Stimulated activated naive CD4-positive, alpha-beta T cell treated with Interleukin-2 at 50 U/mL for 16 hours (primary cell): ENCODE data around the gene MAGEA4.

Experiments
- DNase-seq: peaks from one replicate; lab custom pipeline; 2025; lab: John Stamatoyannopoulos, UW

The MAGEA4 gene

GRCh38 chrX:151923648-151924047, 11.0 kb downstream of the MAGEA4 start:
- no peak for DNase-seq

GRCh38 chrX:151929126-151929525, 16.4 kb downstream of the MAGEA4 start:
- no peak for DNase-seq

DNA sequence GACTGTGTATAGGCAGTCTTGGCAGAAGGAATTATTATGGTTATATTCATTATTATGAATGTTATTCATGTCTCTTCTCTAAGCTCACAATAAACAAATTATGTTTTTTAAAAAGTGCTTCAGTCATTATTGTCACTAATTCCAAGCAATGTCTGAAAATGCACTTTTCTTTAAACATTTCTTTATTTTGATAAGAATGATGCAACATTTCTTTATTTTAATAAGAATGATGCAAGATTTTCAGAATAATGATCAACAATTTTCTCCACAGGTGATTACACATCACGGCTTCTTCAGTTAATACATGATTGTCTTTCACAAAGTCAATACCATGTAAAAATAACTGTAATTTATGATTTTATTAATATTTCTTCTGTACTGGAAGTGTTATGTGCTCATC, 22.7 kb downstream of the MAGEA4 start:
- DNase-seq = no peak

DNA sequence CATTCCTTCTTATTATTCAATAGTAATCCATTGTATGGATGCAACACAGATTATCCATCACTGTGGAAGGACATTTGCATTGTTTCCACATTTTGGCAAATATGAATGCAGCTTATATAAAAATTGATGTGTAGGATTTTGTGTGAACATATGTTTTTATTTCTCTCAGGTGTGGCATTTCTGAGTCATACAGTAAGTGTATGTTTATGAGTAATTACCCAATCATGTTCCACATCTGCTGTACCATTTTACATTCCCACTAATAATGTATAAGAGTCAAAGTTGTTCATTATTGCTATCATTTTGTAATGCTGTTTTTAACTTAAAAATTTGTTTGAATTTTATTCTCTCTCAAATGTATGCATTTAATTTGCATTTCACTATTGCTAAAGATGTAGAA, 25.5 kb downstream of the MAGEA4 start:
- DNase-seq = no peak

GRCh38 chrX:151954730-151955129, 42.0 kb downstream of the MAGEA4 start:
- DNase-seq = no peak

DNA sequence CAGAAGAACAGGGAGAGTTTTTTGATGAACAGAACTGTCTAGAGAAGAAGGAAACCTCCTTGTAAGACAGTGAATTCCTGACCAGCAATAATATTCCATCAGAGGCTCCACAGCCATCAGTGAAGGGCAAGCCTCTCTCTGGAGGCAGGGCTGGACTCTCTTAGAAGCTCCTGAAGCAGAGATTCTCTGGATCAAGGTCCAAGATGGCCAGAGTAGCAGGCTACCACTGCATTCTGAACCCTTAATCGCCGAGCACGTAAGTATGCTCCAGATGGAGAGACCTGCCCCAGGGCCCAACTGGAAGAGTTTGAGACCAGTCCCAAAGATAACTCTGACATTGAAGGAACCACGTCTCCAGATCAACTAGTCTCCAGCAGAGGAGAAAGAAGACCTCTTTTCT, 45.4 kb downstream of the MAGEA4 start:
- DNase-seq = no peak

DNA sequence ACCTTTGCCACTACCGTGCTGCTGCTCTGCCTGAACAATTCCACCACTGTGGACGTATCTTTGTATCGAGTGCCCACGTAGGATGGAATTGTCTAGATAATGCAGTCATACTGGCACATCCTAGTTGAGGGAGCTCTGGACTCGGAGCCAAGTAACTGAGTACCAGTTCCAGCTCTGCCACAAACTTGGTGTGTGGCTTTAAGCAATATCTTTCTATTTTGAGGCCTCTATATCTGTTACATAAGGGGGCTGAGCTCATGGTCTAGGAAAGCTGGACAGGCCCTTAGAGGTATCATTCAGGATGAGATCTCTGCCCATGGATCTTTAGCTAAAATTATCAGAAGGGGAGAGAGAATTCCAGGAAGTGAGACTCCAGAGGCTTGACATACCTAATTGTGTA, 49.3 kb downstream of the MAGEA4 start:
- no peak for DNase-seq

DNA sequence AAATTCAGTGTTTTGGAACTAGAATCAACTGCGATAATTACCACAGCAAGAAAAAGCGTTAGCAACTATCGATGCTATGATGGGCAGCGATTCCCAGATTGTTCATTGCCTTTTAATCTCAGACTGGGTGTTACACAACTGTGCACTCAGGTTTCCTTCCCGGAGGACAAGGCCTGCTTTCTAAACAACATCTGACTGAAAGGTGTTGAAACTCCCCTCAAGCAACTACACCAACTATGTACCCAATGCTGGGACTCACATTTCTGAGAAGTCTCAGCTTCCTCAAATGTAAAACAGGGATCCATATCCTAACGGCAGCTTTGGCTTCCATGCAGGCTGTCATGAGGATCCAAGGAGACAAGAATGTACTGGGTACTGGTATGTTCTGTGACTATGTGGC, 53.5 kb downstream of the MAGEA4 start:
- DNase-seq = no peak

GRCh38 chrX:151970027-151970426, 57.3 kb downstream of the MAGEA4 start:
- no peak for DNase-seq

DNA sequence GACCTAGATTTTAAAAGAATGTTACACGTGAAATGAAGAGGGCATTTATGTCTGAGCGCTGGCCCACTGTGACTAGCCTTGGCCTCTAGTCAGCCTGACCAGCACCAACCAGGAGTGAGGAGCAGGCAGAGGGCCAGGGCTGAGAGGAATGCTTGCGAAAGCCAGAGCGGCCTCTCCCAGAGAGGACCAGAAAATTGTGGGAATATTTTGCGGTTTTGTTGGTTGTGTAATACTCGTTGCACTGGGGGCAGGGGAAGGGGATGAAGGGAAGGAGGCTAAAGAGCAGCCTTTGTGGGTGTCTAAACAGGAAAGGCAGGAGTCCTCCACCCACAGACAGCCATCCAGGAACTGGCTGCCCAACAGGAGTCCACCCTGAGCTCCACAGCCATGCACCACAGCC, 58.0 kb downstream of the MAGEA4 start:
- DNase-seq = no peak

- no peak for DNase-seq
Measured at GRCh38 chrX:151973060-151973661, 60.5 kb downstream of the MAGEA4 start.

GRCh38 chrX:151973851-151974335, 61.2 kb downstream of the MAGEA4 start:
- DNase-seq = no peak
